K562 (cell line): ENCODE results near the gene SAMD3.
A peak's percentile ranks its signal among the peaks of the same experiment; 100 is the strongest.

Experiments used
- EZH2 ChIP-seq: IDR thresholded peaks from 2 replicates; pipeline ENCODE4 v1.6.1; 2012; ENCODE audit warnings: low read depth, mild to moderate bottlenecking, inconsistent platforms, low read length, borderline replicate concordance
- GABPA ChIP-seq: fragments of 200-800 bp; sonication (Bioruptor generic); conservative IDR thresholded peaks from 2 replicates; pipeline ENCODE4 v1.6.1; 2016; ENCODE audit warnings: low read depth, missing genetic modification characterization, missing compliant biosample characterization
- HDAC3 ChIP-seq: fragments of 450-650 bp; IDR thresholded peaks from 2 replicates; pipeline ENCODE4 v1.6.1; 2018; ENCODE audit warnings: borderline replicate concordance, mild to moderate bottlenecking, moderate library complexity; ENCODE audit not compliant: partially characterized antibody
- JUN ChIP-seq, 2 experiments: sonication (generic) in 1 of 2; formaldehyde crosslinking in 1 of 2; IDR thresholded peaks; 2 replicates each; pipeline versions ENCODE4 v1.6.1 to v1.8.0; 2012 to 2022; ENCODE audit warnings: borderline replicate concordance in 2 of 2, mild to moderate bottlenecking in 2 of 2, improper control_type of control experiment in 1 of 2, low read depth in 1 of 2, low read length in 1 of 2, missing genetic modification reagents in 1 of 2
- KAT2B ChIP-seq: IDR thresholded peaks from one replicate; pipeline ENCODE4 v1.6.1; 2012; ENCODE audit warnings: low read depth, mild to moderate bottlenecking, control low read depth, inconsistent platforms, low read length, moderate library complexity
- POU5F1 ChIP-seq: fragments of 150-350 bp; IDR thresholded peaks from 2 replicates; pipeline ENCODE4 v1.6.1; 2014; ENCODE audit warnings: borderline replicate concordance, low read length, low read depth, mild to moderate bottlenecking; ENCODE audit not compliant: partially characterized antibody
- RNF2 ChIP-seq: sonication (generic); IDR thresholded peaks from 2 replicates; pipeline ENCODE4 v1.6.1; 2016
- TRIM24 ChIP-seq, 2 experiments: fragments of 450-650 bp; IDR thresholded peaks; 2 replicates each; pipeline ENCODE4 v1.6.1; 2016
- ZNF436 ChIP-seq: fragments of 250-450, 450-650 bp; sonication (Bioruptor Pico); formaldehyde crosslinking; IDR thresholded peaks from 2 replicates; pipeline ENCODE4 v1.7.0; 2020; ENCODE audit warnings: mild to moderate bottlenecking
- TF ChIP-seq, protein P1 (sequence below), 3 experiments: IDR thresholded peaks in 2 of 3; conservative IDR thresholded peaks in 1 of 3; 2 replicates each; pipeline ENCODE4 v1.5.1; 2011 to 2012; ENCODE audit warnings: low read length in 3 of 3, mild to moderate bottlenecking in 3 of 3, control low read depth in 2 of 3, improper control_type of control experiment in 1 of 3, inconsistent platforms in 1 of 3, low read depth in 1 of 3, mixed read lengths in 1 of 3, moderate library complexity in 1 of 3; ENCODE audit not compliant: insufficient read depth in 2 of 3
- TF ChIP-seq, protein P2 (sequence below), 2 experiments: fragments of 450-650 bp; formaldehyde crosslinking in 1 of 2; IDR thresholded peaks; 2 replicates each; pipeline versions ENCODE4 v1.4.0 to v1.6.1; 2014 to 2020; ENCODE audit warnings: mild to moderate bottlenecking in 2 of 2, borderline replicate concordance in 1 of 2, low read depth in 1 of 2

GRCh38 chr6:130148181-130148580, 74.6 kb downstream of the SAMD3 start:
- TF ChIP-seq ZNF436 (CRISPR knock-in tag) (no peak), RNF2 (no peak), JUN (IDR thresholded peaks at IDR 0.05; ENCODE audit: borderline replicate concordance, low read depth, low read length) (no peak), JUN (CRISPR knock-in tag; IDR thresholded peaks at IDR 0.05; ENCODE audit: borderline replicate concordance) (no peak), EZH2 (no peak), GABPA (tag) (no peak), TRIM24 (IDR thresholded peaks at IDR 0.05) (no peak), HDAC3 (no peak), POU5F1 (no peak), KAT2B (no peak)
- TF ChIP-seq, protein P1, sequence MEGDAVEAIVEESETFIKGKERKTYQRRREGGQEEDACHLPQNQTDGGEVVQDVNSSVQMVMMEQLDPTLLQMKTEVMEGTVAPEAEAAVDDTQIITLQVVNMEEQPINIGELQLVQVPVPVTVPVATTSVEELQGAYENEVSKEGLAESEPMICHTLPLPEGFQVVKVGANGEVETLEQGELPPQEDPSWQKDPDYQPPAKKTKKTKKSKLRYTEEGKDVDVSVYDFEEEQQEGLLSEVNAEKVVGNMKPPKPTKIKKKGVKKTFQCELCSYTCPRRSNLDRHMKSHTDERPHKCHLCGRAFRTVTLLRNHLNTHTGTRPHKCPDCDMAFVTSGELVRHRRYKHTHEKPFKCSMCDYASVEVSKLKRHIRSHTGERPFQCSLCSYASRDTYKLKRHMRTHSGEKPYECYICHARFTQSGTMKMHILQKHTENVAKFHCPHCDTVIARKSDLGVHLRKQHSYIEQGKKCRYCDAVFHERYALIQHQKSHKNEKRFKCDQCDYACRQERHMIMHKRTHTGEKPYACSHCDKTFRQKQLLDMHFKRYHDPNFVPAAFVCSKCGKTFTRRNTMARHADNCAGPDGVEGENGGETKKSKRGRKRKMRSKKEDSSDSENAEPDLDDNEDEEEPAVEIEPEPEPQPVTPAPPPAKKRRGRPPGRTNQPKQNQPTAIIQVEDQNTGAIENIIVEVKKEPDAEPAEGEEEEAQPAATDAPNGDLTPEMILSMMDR (IDR thresholded peaks at IDR 0.05 in 2 of 3, conservative IDR thresholded peaks at IDR 0.05 in 1 of 3; ENCODE audit: insufficient read depth in 2 of 3, low read depth in 1 of 3, low read length in 3 of 3): peak; percentile 48 to 60 (median 59)
- TF ChIP-seq, protein P2, sequence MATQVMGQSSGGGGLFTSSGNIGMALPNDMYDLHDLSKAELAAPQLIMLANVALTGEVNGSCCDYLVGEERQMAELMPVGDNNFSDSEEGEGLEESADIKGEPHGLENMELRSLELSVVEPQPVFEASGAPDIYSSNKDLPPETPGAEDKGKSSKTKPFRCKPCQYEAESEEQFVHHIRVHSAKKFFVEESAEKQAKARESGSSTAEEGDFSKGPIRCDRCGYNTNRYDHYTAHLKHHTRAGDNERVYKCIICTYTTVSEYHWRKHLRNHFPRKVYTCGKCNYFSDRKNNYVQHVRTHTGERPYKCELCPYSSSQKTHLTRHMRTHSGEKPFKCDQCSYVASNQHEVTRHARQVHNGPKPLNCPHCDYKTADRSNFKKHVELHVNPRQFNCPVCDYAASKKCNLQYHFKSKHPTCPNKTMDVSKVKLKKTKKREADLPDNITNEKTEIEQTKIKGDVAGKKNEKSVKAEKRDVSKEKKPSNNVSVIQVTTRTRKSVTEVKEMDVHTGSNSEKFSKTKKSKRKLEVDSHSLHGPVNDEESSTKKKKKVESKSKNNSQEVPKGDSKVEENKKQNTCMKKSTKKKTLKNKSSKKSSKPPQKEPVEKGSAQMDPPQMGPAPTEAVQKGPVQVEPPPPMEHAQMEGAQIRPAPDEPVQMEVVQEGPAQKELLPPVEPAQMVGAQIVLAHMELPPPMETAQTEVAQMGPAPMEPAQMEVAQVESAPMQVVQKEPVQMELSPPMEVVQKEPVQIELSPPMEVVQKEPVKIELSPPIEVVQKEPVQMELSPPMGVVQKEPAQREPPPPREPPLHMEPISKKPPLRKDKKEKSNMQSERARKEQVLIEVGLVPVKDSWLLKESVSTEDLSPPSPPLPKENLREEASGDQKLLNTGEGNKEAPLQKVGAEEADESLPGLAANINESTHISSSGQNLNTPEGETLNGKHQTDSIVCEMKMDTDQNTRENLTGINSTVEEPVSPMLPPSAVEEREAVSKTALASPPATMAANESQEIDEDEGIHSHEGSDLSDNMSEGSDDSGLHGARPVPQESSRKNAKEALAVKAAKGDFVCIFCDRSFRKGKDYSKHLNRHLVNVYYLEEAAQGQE (IDR thresholded peaks at IDR 0.05; ENCODE audit: borderline replicate concordance): no peak; the same call in 1 of the 2 replicates
- TF ChIP-seq, protein P2 (CRISPR knock-in tag; IDR thresholded peaks at IDR 0.05; ENCODE audit: low read depth): no peak
